Mesendoderm (in vitro differentiated cells): Measurements from ENCODE around the gene KLHL29.

ENCODE experiments used
- DNase-seq: peaks from one replicate; pipeline ENCODE4 v3.0.0; 2013
- H2AK5ac ChIP-seq: 2 replicates; pipeline ENCODE4 v1.6.1; 2013; ENCODE audit warnings: low read length, inconsistent platforms
- H2BK120ac ChIP-seq: 2 replicates; pipeline ENCODE4 v1.6.1; 2013; ENCODE audit warnings: low read depth, mild to moderate bottlenecking, low read length, moderate library complexity, mixed read lengths
- H2BK15ac ChIP-seq: replicated peaks from 2 replicates; pipeline ENCODE4 v1.6.1; 2013; ENCODE audit warnings: low read depth, mild to moderate bottlenecking, moderate library complexity
- H2BK5ac ChIP-seq: 2 replicates; pipeline ENCODE4 v1.6.1; 2013; ENCODE audit warnings: low read length, inconsistent platforms
- H3K18ac ChIP-seq: 2 replicates; pipeline ENCODE4 v1.6.1; 2013; ENCODE audit warnings: mild to moderate bottlenecking, low read length, mixed read lengths
- H3K23ac ChIP-seq: one replicate; pipeline ENCODE4 v1.6.1; 2013; ENCODE audit warnings: low read length
- H3K27ac ChIP-seq: 2 replicates; pipeline ENCODE4 v1.5.1; 2013; ENCODE audit warnings: low read depth, mild to moderate bottlenecking, inconsistent platforms, low read length, moderate library complexity
- H3K27me3 ChIP-seq: 2 replicates; pipeline ENCODE4 v1.6.1; 2013; ENCODE audit warnings: low read length, control low read depth, mild to moderate bottlenecking, inconsistent platforms; ENCODE audit not compliant: insufficient read depth, poor library complexity
- H3K36me3 ChIP-seq: 2 replicates; pipeline ENCODE4 v1.6.1; 2013; ENCODE audit warnings: low read length, inconsistent platforms; ENCODE audit not compliant: control insufficient read depth, insufficient read depth
- H3K4ac ChIP-seq: one replicate; pipeline ENCODE4 v1.6.1; 2013; ENCODE audit warnings: low read depth, mild to moderate bottlenecking, low read length, moderate library complexity
- H3K4me1 ChIP-seq: 2 replicates; pipeline ENCODE4 v1.6.1; 2013; ENCODE audit warnings: low read depth, low read length, inconsistent platforms; ENCODE audit not compliant: control insufficient read depth
- H3K4me2 ChIP-seq: 2 replicates; pipeline ENCODE4 v1.6.1; 2013; ENCODE audit warnings: low read length
- H3K4me3 ChIP-seq: 2 replicates; pipeline ENCODE4 v1.5.1; 2013; ENCODE audit warnings: mild to moderate bottlenecking, low read length
- H3K56ac ChIP-seq: one replicate; pipeline ENCODE4 v1.6.1; 2013; ENCODE audit warnings: low read length
- H3K79me1 ChIP-seq: 2 replicates; pipeline ENCODE4 v1.6.1; 2013; ENCODE audit warnings: low read length, inconsistent platforms
- H3K79me2 ChIP-seq: 2 replicates; pipeline ENCODE4 v1.6.1; 2013; ENCODE audit warnings: mild to moderate bottlenecking, low read length; ENCODE audit not compliant: control insufficient read depth, insufficient read depth
- H3K9ac ChIP-seq: 2 replicates; pipeline ENCODE4 v1.6.1; 2013; ENCODE audit warnings: low read length, inconsistent platforms
- H4K5ac ChIP-seq: one replicate; pipeline ENCODE4 v1.6.1; 2013; ENCODE audit warnings: low read length
- H4K8ac ChIP-seq: one replicate; pipeline ENCODE4 v1.6.1; 2013; ENCODE audit warnings: low read depth, mild to moderate bottlenecking, control low read depth, low read length, moderate library complexity
- WGBS: extraction: QIAGEN DNeasy Blood & Tissue Kit; methylation state at CpG from one replicate; pipeline ENCODE4 v1.1.7; 2013; ENCODE audit warnings: low lambda C conversion rate, missing lambda C conversion rate; ENCODE audit not compliant: insufficient coverage; ENCODE audit errors: extremely low coverage; 5-methylcytosine and 5-hydroxymethylcytosine counted together

KLHL29 gene

GRCh38 chr2:23627236-23628009 is 242.4 kb downstream of the KLHL29 start:
- H3K56ac ChIP-seq: no peak overlapping the region
- H3K18ac ChIP-seq: no peak overlapping the region

GRCh38 chr2:23628926-23629771 is 244.2 kb downstream of the KLHL29 start:
- Histone ChIP-seq H3K4ac (no peak overlapping the region), H3K23ac (no peak overlapping the region), H3K9ac (no peak overlapping the region), H3K79me1 (no peaks in the 10 kb centered on the region), H3K4me3 (no peak overlapping the region), H3K4me1 (no peaks in the 10 kb centered on the region), H3K56ac (no peak overlapping the region), H2AK5ac (no peak overlapping the region), H3K79me2 (no peaks in the 10 kb centered on the region), H2BK5ac (no peak overlapping the region), H4K8ac (no peak overlapping the region), H3K27ac (no peak overlapping the region), H3K4me2 (no peak overlapping the region), H2BK120ac (no peak overlapping the region), H3K18ac (no peak overlapping the region), H3K27me3 (no peaks in the 10 kb centered on the region), H4K5ac (no peak overlapping the region), H2BK15ac (no peak overlapping the region), H3K36me3 (no peaks in the 10 kb centered on the region)
- WGBS: 100% methylated on average over 1 of the region's 28 CpGs
- DNase-seq: no peak

More at GRCh38 chr2:23627236-23628009, 242.4 kb downstream of the KLHL29 start:
- H2BK5ac ChIP-seq: no peak overlapping the region
- no peaks in the 10 kb centered on the region for H3K79me2 ChIP-seq
- no peaks in the 10 kb centered on the region for H3K27me3 ChIP-seq
- H4K8ac ChIP-seq: no peak overlapping the region
- H3K79me1 ChIP-seq: no peaks in the 10 kb centered on the region
- no peak overlapping the region for H2BK15ac ChIP-seq
- H4K5ac ChIP-seq: no peak overlapping the region
- no peaks in the 10 kb centered on the region for H3K36me3 ChIP-seq
- no CpG with 5 or more reads among the region's 30 CpGs for WGBS
- no peaks in the 10 kb centered on the region for H3K4me1 ChIP-seq
- H3K9ac ChIP-seq: no peak overlapping the region
- no peak overlapping the region for H3K23ac ChIP-seq
- H3K27ac ChIP-seq: no peak overlapping the region
- no peak overlapping the region for H3K4ac ChIP-seq
- H2BK120ac ChIP-seq: no peak overlapping the region
- no peak overlapping the region for H2AK5ac ChIP-seq
- H3K4me2 ChIP-seq: no peak overlapping the region
- DNase-seq: no peak
- no peak overlapping the region for H3K4me3 ChIP-seq

GRCh38 chr2:23629772-23630480 is 244.9 kb downstream of the KLHL29 start:
- H3K79me1 ChIP-seq: no peaks in the 10 kb centered on the region
- H2BK120ac ChIP-seq: no peak overlapping the region
- no peaks in the 10 kb centered on the region for H3K79me2 ChIP-seq
- H2AK5ac ChIP-seq: no peak overlapping the region
- no peaks in the 10 kb centered on the region for H3K27me3 ChIP-seq
- H2BK15ac ChIP-seq: no peak overlapping the region
- H3K36me3 ChIP-seq: no peaks in the 10 kb centered on the region
- no peak overlapping the region for H3K18ac ChIP-seq
- H3K23ac ChIP-seq: no peak overlapping the region
- H2BK5ac ChIP-seq: no peak overlapping the region
- no CpG with 5 or more reads among the region's 16 CpGs for WGBS
- no peaks in the 10 kb centered on the region for H3K4me1 ChIP-seq
- H3K27ac ChIP-seq: no peak overlapping the region
- H3K56ac ChIP-seq: no peak overlapping the region
- no peak overlapping the region for H4K5ac ChIP-seq
- no peak overlapping the region for H3K4me2 ChIP-seq
- no peak overlapping the region for H3K4me3 ChIP-seq
- H3K4ac ChIP-seq: no peak overlapping the region
- no peak overlapping the region for H4K8ac ChIP-seq
- no peak for DNase-seq
- no peak overlapping the region for H3K9ac ChIP-seq

- H3K79me1 ChIP-seq: no peaks in the 10 kb centered on the region
- WGBS: no CpG with 5 or more reads among the region's 7 CpGs
Observed at GRCh38 chr2:23630961-23631360, 246.0 kb downstream of the KLHL29 start.

GRCh38 chr2:23631389-23631788 is 246.4 kb downstream of the KLHL29 start:
- WGBS: no CpG with 5 or more reads among the region's 11 CpGs
- H3K9ac ChIP-seq: no peak overlapping the region
- H3K4ac ChIP-seq: no peak overlapping the region

More at GRCh38 chr2:23630961-23631360, 246.0 kb downstream of the KLHL29 start:
- Histone ChIP-seq H3K27ac (no peak overlapping the region), H2BK120ac (no peak overlapping the region), H2BK15ac (no peak overlapping the region), H3K4ac (no peak overlapping the region), H2BK5ac (no peak overlapping the region), H3K18ac (no peak overlapping the region), H3K36me3 (no peaks in the 10 kb centered on the region), H3K4me3 (no peak overlapping the region), H3K23ac (no peak overlapping the region), H3K27me3 (no peaks in the 10 kb centered on the region), H4K5ac (no peak overlapping the region), H3K4me1 (no peaks in the 10 kb centered on the region), H4K8ac (no peak overlapping the region), H3K4me2 (no peak overlapping the region), H3K79me2 (no peaks in the 10 kb centered on the region), H3K9ac (no peak overlapping the region), H2AK5ac (no peak overlapping the region), H3K56ac (no peak overlapping the region)
- no peak for DNase-seq

More at GRCh38 chr2:23631389-23631788, 246.4 kb downstream of the KLHL29 start:
- Histone ChIP-seq H3K4me2 (no peak overlapping the region), H3K23ac (no peak overlapping the region), H3K27me3 (no peaks in the 10 kb centered on the region), H2BK120ac (no peak overlapping the region), H4K5ac (no peak overlapping the region), H3K18ac (no peak overlapping the region), H2BK5ac (no peak overlapping the region), H3K4me3 (no peak overlapping the region), H3K27ac (no peak overlapping the region), H3K56ac (no peak overlapping the region), H2BK15ac (no peak overlapping the region), H2AK5ac (no peak overlapping the region), H3K79me2 (no peaks in the 10 kb centered on the region), H3K79me1 (no peaks in the 10 kb centered on the region), H4K8ac (no peak overlapping the region), H3K4me1 (no peaks in the 10 kb centered on the region), H3K36me3 (no peaks in the 10 kb centered on the region)
- DNase-seq: no peak
